ENCODE results near the gene ZBTB7C.

DNA sequence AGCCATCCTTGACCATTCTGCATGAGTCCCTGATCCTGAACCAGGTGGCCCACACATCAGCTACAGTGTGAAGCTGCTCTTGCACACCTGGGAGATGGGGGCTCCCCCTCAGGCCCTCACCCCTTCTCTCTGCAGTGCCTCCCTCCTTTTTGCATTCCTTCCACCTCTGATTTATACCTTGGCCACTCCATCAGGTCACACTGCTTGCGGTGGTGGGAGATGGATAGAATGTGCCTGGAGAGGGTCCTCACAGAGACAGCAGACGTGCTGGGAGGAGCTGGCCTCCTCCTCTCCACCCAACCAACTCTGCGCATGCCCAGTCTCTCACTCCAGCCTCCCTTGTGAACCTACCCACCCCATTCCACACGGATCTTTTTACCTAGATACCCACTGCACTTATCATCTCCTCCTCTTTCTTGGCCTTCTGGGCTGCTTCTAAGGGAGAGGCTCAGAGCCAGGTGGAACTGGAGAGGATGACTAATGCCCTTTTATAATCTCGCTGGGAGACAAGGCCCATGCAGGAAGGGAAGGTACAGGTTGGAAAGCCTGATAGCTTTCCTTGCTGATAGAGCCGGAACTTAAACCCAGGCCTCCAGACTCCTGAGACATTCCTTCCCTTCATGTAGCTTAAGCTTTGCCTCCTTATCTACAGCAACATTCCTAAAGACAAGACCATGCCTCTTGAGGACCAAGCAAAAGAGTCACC lies 205.1 kb downstream of the ZBTB7C start:
- TF ChIP-seq, protein P1, sequence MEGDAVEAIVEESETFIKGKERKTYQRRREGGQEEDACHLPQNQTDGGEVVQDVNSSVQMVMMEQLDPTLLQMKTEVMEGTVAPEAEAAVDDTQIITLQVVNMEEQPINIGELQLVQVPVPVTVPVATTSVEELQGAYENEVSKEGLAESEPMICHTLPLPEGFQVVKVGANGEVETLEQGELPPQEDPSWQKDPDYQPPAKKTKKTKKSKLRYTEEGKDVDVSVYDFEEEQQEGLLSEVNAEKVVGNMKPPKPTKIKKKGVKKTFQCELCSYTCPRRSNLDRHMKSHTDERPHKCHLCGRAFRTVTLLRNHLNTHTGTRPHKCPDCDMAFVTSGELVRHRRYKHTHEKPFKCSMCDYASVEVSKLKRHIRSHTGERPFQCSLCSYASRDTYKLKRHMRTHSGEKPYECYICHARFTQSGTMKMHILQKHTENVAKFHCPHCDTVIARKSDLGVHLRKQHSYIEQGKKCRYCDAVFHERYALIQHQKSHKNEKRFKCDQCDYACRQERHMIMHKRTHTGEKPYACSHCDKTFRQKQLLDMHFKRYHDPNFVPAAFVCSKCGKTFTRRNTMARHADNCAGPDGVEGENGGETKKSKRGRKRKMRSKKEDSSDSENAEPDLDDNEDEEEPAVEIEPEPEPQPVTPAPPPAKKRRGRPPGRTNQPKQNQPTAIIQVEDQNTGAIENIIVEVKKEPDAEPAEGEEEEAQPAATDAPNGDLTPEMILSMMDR (IDR thresholded peaks at IDR 0.05) = no peak
- TF ChIP-seq EP300 (IDR thresholded peaks at IDR 0.05) (no peak), POLR2A (IDR thresholded peaks at IDR 0.05) (no peak), POLR2AphosphoS5 (IDR thresholded peaks at IDR 0.05) (no peak)
